T-cell (primary cell): Measurements from ENCODE around the gene TPRKB. TPM values are rescaled to one million over a fixed set of nuclear protein-coding genes. Genes with fewer than 3 reads are reported as not detected.
"Not testable (repeated sequence)": the region's sequence is repeated elsewhere in the genome, so short reads cannot be mapped to it uniquely, and the experiment has no call there.

Experiments
- ATAC-seq, 4 experiments: fragments of 200-7000 bp in 3 of 4; fragments of 150-1000 bp in 1 of 4; cut with Tn5 transposase; replicated peaks in 1 of 4; 1 replicate in 3 of 4; 2 replicates in 1 of 4; pipeline ENCODE4 v1.10.0; 2021; ENCODE audit warnings: moderate library complexity in 3 of 4, mild to moderate bottlenecking in 2 of 4, moderate number of reproducible peaks in 1 of 4
- CTCF ChIA-PET, 2 donors: fragments of 300-600 bp; sonication (Branson Sonifier 250); formaldehyde crosslinking; loops; one replicate each; lab custom pipeline; 2022; ENCODE audit warnings: antibody characterized with exemption in 2 of 2; lab: Charles Lee
- POLR2A ChIA-PET, 2 donors: fragments of 300-600 bp; sonication (Branson Sonifier 250); formaldehyde crosslinking; loops; one replicate each; lab custom pipeline; 2022; ENCODE audit warnings: antibody characterized with exemption in 2 of 2; lab: Charles Lee
- DNase-seq, 35 experiments: peaks; one replicate each; pipeline versions ENCODE4 v3.0.0 to v3.0.0-alpha.2; 2013 to 2023
- H3K27ac ChIP-seq: one replicate; pipeline ENCODE4 v1.5.1; 2013; ENCODE audit warnings: low read length
- H3K27me3 ChIP-seq, 2 experiments: replicated peaks in 1 of 2; 1 replicate in 1 of 2; 2 replicates in 1 of 2; pipeline versions ENCODE4 v1.6.1 to v1.7.0; 2013; ENCODE audit warnings: low read length in 1 of 2, mixed read lengths in 1 of 2; ENCODE audit not compliant: control insufficient read depth in 2 of 2, insufficient read depth in 2 of 2; ENCODE audit errors: extremely low read depth in 1 of 2
- H3K36me3 ChIP-seq, 2 donors: 1 replicate in 1 of 2; 2 replicates in 1 of 2; pipeline versions ENCODE4 v1.6.1 to v1.7.0; 2013; ENCODE audit warnings: low read length in 1 of 2; ENCODE audit not compliant: control insufficient read depth in 2 of 2, insufficient read depth in 1 of 2; ENCODE audit errors: extremely low read depth in 1 of 2
- H3K4me1 ChIP-seq, 2 experiments: 1 replicate in 1 of 2; 2 replicates in 1 of 2; pipeline versions ENCODE4 v1.6.1 to v1.7.0; 2013; ENCODE audit warnings: low read length in 2 of 2, mixed read lengths in 1 of 2; ENCODE audit not compliant: insufficient read depth in 2 of 2, control insufficient read depth in 1 of 2; ENCODE audit errors: extremely low read depth in 1 of 2
- H3K4me3 ChIP-seq, 2 donors: 1 replicate in 1 of 2; 2 replicates in 1 of 2; pipeline versions ENCODE4 v1.5.1 to v1.7.0; 2013; ENCODE audit warnings: mild to moderate bottlenecking in 2 of 2, low read length in 1 of 2, moderate library complexity in 1 of 2; ENCODE audit not compliant: control insufficient read depth in 1 of 2; ENCODE audit errors: extremely low read depth in 1 of 2
- H3K9me3 ChIP-seq: 2 replicates; pipeline ENCODE4 v1.7.0; 2013
- H3K27ac Mint-ChIP-seq, 2 donors: one replicate each; pipeline ENCODE4 v1.8.0; 2020 to 2021; ENCODE audit warnings: mild to moderate bottlenecking in 2 of 2, mixed read lengths in 2 of 2
- H3K27me3 Mint-ChIP-seq, 2 donors: one replicate each; pipeline ENCODE4 v1.8.0; 2021 to 2022; ENCODE audit warnings: mixed read lengths in 2 of 2
- H3K36me3 Mint-ChIP-seq: one replicate; pipeline ENCODE4 v1.8.0; 2021; ENCODE audit warnings: mixed read lengths
- H3K4me1 Mint-ChIP-seq, 3 donors: one replicate each; pipeline ENCODE4 v1.8.0; 2020 to 2022; ENCODE audit warnings: mixed read lengths in 3 of 3, mild to moderate bottlenecking in 1 of 3
- H3K4me3 Mint-ChIP-seq, 3 donors: one replicate each; pipeline ENCODE4 v1.8.0; 2020 to 2022; ENCODE audit warnings: mild to moderate bottlenecking in 3 of 3, mixed read lengths in 3 of 3, moderate library complexity in 3 of 3
- H3K9me3 Mint-ChIP-seq, 3 donors: one replicate each; pipeline ENCODE4 v1.8.0; 2020 to 2022; ENCODE audit warnings: mixed read lengths in 3 of 3
- WGBS: methylation state at CpG from one replicate; pipeline ENCODE4 v1.1.5; 2013; ENCODE audit warnings: missing lambda C conversion rate; ENCODE audit not compliant: insufficient coverage; 5-methylcytosine and 5-hydroxymethylcytosine counted together
- total RNA-seq, 35 experiments: library from RNA in 6 of 35; stranded (reverse) in 6 of 35; fragments of 120-200 nt in 1 of 35; gene quantifications; one replicate each; pipeline versions ENCODE4 v1.2.1 to v1.2.4 and lab custom pipeline; 2013 to 2026

The TPRKB gene
- total RNA-seq, 5 donors from 2014 or later (not counting 1 experiment from before 2014, with no cell fraction given): 17.2 to 23.5 (median 20.1) TPM

GRCh38 chr2:73766349-73766748 is 29.2 kb upstream of the TPRKB start:
- ChIA-PET POLR2A (no interaction called here), CTCF (interaction anchor here in 1 of 2 donors (0.6 kb wide), 1 partner anchor 731 kb away, joined by 8 read pairs; no protein-coding TSS in a partner anchor)
- Mint-ChIP-seq H3K36me3 (peaks cover 51% of the 10 kb centered on the region), H3K4me3 (no peak overlapping the region), H3K4me1 (peaks cover 21 to 22% (median 21%) of the 10 kb centered on the region in 3 donors), H3K9me3 (no peaks in the 10 kb centered on the region), H3K27ac (no peak overlapping the region), H3K27me3 (no peaks in the 10 kb centered on the region)
- DNase-seq (no peak), ATAC-seq (no peak)
- H3K36me3 ChIP-seq: peaks cover 0 to 71% of the 10 kb centered on the region in 2 donors
- no peaks in the 10 kb centered on the region for H3K9me3 ChIP-seq
- H3K27me3 ChIP-seq: no peaks in the 10 kb centered on the region
- WGBS: 100% methylated on average over 1 of the region's 1 CpG
- H3K4me3 ChIP-seq: no peak overlapping the region
- no peaks in the 10 kb centered on the region for H3K4me1 ChIP-seq
- no peak overlapping the region for H3K27ac ChIP-seq

- Histone ChIP-seq H3K9me3 (no peaks in the 10 kb centered on the region), H3K4me1 (no peaks in the 10 kb centered on the region), H3K36me3 (peaks cover 1 to 77% of the 10 kb centered on the region in 2 donors), H3K4me3 (no peak overlapping the region), H3K27me3 (no peaks in the 10 kb centered on the region), H3K27ac (no peak overlapping the region)
- peaks cover 11 to 14% (median 13%) of the 10 kb centered on the region in 3 donors for H3K4me1 Mint-ChIP-seq
- H3K4me3 Mint-ChIP-seq: no peak overlapping the region
- no CpG with 5 or more reads among the region's 1 CpG for WGBS
- no peaks in the 10 kb centered on the region for H3K27me3 Mint-ChIP-seq
- ChIA-PET CTCF (no interaction called here), POLR2A (no interaction called here)
- DNase-seq: no peak
- H3K9me3 Mint-ChIP-seq: no peaks in the 10 kb centered on the region
- H3K36me3 Mint-ChIP-seq: peaks cover 50% of the 10 kb centered on the region
- no peak overlapping the region for H3K27ac Mint-ChIP-seq
- ATAC-seq: no peak
Measured at GRCh38 chr2:73764945-73765344, 27.8 kb upstream of the TPRKB start.

- Mint-ChIP-seq H3K36me3 (peaks cover 48% of the 10 kb centered on the region), H3K9me3 (no peaks in the 10 kb centered on the region), H3K27me3 (no peaks in the 10 kb centered on the region), H3K4me1 (peaks cover 1 to 2% (median 1%) of the 10 kb centered on the region in 3 donors), H3K4me3 (no peak overlapping the region), H3K27ac (no peak overlapping the region)
- ATAC-seq (no peak), DNase-seq (no peak)
- WGBS: no CpG with 5 or more reads among the region's 1 CpG
- Histone ChIP-seq H3K4me3 (no peak overlapping the region), H3K9me3 (no peaks in the 10 kb centered on the region), H3K36me3 (peaks cover 5 to 81% of the 10 kb centered on the region in 2 donors), H3K27ac (no peak overlapping the region), H3K4me1 (no peaks in the 10 kb centered on the region), H3K27me3 (no peaks in the 10 kb centered on the region)
- ChIA-PET CTCF (interaction anchor here in 1 of 2 donors (0.6 kb wide), 1 partner anchor 13 kb away, joined by 6 read pairs; no protein-coding TSS in a partner anchor), POLR2A (no interaction called here)
Measured at GRCh38 chr2:73762571-73762970, 25.4 kb upstream of the TPRKB start.

GRCh38 chr2:73759904-73760303 is 22.8 kb upstream of the TPRKB start:
- Histone ChIP-seq H3K9me3 (no peaks in the 10 kb centered on the region), H3K27me3 (no peaks in the 10 kb centered on the region), H3K36me3 (peaks cover 17 to 70% of the 10 kb centered on the region in 2 donors), H3K4me1 (no peaks in the 10 kb centered on the region), H3K27ac (no peak overlapping the region), H3K4me3 (no peak overlapping the region)
- Mint-ChIP-seq H3K4me3 (no peak overlapping the region), H3K27ac (no peak overlapping the region), H3K9me3 (no peaks in the 10 kb centered on the region), H3K36me3 (peaks cover 38% of the 10 kb centered on the region), H3K4me1 (no peaks in the 10 kb centered on the region), H3K27me3 (no peaks in the 10 kb centered on the region)
- ChIA-PET POLR2A (interaction anchor here in 1 of 2 donors (0.7 kb wide), 1 partner anchor 12 kb away, joined by 3 read pairs; no protein-coding TSS in a partner anchor), CTCF (no interaction called here)
- no CpG with 5 or more reads among the region's 2 CpGs for WGBS
- no peak for DNase-seq
- ATAC-seq: no peak

GRCh38 chr2:73759285-73759764 is 22.2 kb upstream of the TPRKB start:
- Histone ChIP-seq H3K9me3 (no peaks in the 10 kb centered on the region), H3K27me3 (no peaks in the 10 kb centered on the region), H3K4me3 (no peak overlapping the region), H3K27ac (no peak overlapping the region), H3K4me1 (no peaks in the 10 kb centered on the region), H3K36me3 (peaks cover 17 to 68% of the 10 kb centered on the region in 2 donors)
- H3K9me3 Mint-ChIP-seq: no peaks in the 10 kb centered on the region
- H3K4me1 Mint-ChIP-seq: no peaks in the 10 kb centered on the region
- no peak for ATAC-seq
- H3K36me3 Mint-ChIP-seq: peaks cover 41% of the 10 kb centered on the region
- no peak overlapping the region for H3K27ac Mint-ChIP-seq
- no peak overlapping the region for H3K4me3 Mint-ChIP-seq
- H3K27me3 Mint-ChIP-seq: no peaks in the 10 kb centered on the region
- 93% methylated on average over 1 of the region's 3 CpGs for WGBS
- POLR2A ChIA-PET: no interaction called here
- no peak for DNase-seq
- CTCF ChIA-PET: no interaction called here

- DNase-seq, H3K27ac Mint-ChIP-seq, H3K9me3 ChIP-seq, H3K4me1 ChIP-seq, H3K4me3 Mint-ChIP-seq, H3K27me3 Mint-ChIP-seq, POLR2A ChIA-PET, H3K4me3 ChIP-seq, H3K4me1 Mint-ChIP-seq, ATAC-seq, H3K27ac ChIP-seq, H3K27me3 ChIP-seq, H3K9me3 Mint-ChIP-seq: not testable (repeated sequence)
- WGBS: 99% methylated on average over 7 of the region's 7 CpGs
- CTCF ChIA-PET: interaction anchor here in 1 of 2 donors (0.6 kb wide), 1 partner anchor 847 kb away, joined by 3 read pairs; no protein-coding TSS in a partner anchor
- peaks cover 49% of the 10 kb centered on the region for H3K36me3 Mint-ChIP-seq
- H3K36me3 ChIP-seq: peaks cover 11 to 48% of the 10 kb centered on the region in 2 donors
Measured at GRCh38 chr2:73754332-73754731, 17.2 kb upstream of the TPRKB start.
